T-cell (primary cell): ENCODE measurements around the gene SLITRK2. TPM values are rescaled to one million over a fixed set of nuclear protein-coding genes. Genes with fewer than 3 reads are reported as not detected.

ENCODE experiments used
- ATAC-seq, 4 experiments: fragments of 200-7000 bp in 3 of 4; fragments of 150-1000 bp in 1 of 4; cut with Tn5 transposase; replicated peaks in 1 of 4; 1 replicate in 3 of 4; 2 replicates in 1 of 4; pipeline ENCODE4 v1.10.0; 2021; ENCODE audit warnings: moderate library complexity in 3 of 4, mild to moderate bottlenecking in 2 of 4, moderate number of reproducible peaks in 1 of 4
- CTCF ChIA-PET, 2 donors: fragments of 300-600 bp; sonication (Branson Sonifier 250); formaldehyde crosslinking; loops; one replicate each; lab custom pipeline; 2022; ENCODE audit warnings: antibody characterized with exemption in 2 of 2; lab: Charles Lee
- POLR2A ChIA-PET, 2 donors: fragments of 300-600 bp; sonication (Branson Sonifier 250); formaldehyde crosslinking; loops; one replicate each; lab custom pipeline; 2022; ENCODE audit warnings: antibody characterized with exemption in 2 of 2; lab: Charles Lee
- DNase-seq, 35 experiments: peaks; one replicate each; pipeline versions ENCODE4 v3.0.0 to v3.0.0-alpha.2; 2013 to 2023
- H3K27ac ChIP-seq: one replicate; pipeline ENCODE4 v1.5.1; 2013; ENCODE audit warnings: low read length
- H3K27me3 ChIP-seq, 2 experiments: replicated peaks in 1 of 2; 1 replicate in 1 of 2; 2 replicates in 1 of 2; pipeline versions ENCODE4 v1.6.1 to v1.7.0; 2013; ENCODE audit warnings: low read length in 1 of 2, mixed read lengths in 1 of 2; ENCODE audit not compliant: control insufficient read depth in 2 of 2, insufficient read depth in 2 of 2; ENCODE audit errors: extremely low read depth in 1 of 2
- H3K36me3 ChIP-seq, 2 donors: 1 replicate in 1 of 2; 2 replicates in 1 of 2; pipeline versions ENCODE4 v1.6.1 to v1.7.0; 2013; ENCODE audit warnings: low read length in 1 of 2; ENCODE audit not compliant: control insufficient read depth in 2 of 2, insufficient read depth in 1 of 2; ENCODE audit errors: extremely low read depth in 1 of 2
- H3K4me1 ChIP-seq, 2 experiments: 1 replicate in 1 of 2; 2 replicates in 1 of 2; pipeline versions ENCODE4 v1.6.1 to v1.7.0; 2013; ENCODE audit warnings: low read length in 2 of 2, mixed read lengths in 1 of 2; ENCODE audit not compliant: insufficient read depth in 2 of 2, control insufficient read depth in 1 of 2; ENCODE audit errors: extremely low read depth in 1 of 2
- H3K4me3 ChIP-seq, 2 donors: 1 replicate in 1 of 2; 2 replicates in 1 of 2; pipeline versions ENCODE4 v1.5.1 to v1.7.0; 2013; ENCODE audit warnings: mild to moderate bottlenecking in 2 of 2, low read length in 1 of 2, moderate library complexity in 1 of 2; ENCODE audit not compliant: control insufficient read depth in 1 of 2; ENCODE audit errors: extremely low read depth in 1 of 2
- H3K9me3 ChIP-seq: 2 replicates; pipeline ENCODE4 v1.7.0; 2013
- H3K27ac Mint-ChIP-seq, 2 donors: one replicate each; pipeline ENCODE4 v1.8.0; 2020 to 2021; ENCODE audit warnings: mild to moderate bottlenecking in 2 of 2, mixed read lengths in 2 of 2
- H3K27me3 Mint-ChIP-seq, 2 donors: one replicate each; pipeline ENCODE4 v1.8.0; 2021 to 2022; ENCODE audit warnings: mixed read lengths in 2 of 2
- H3K36me3 Mint-ChIP-seq: one replicate; pipeline ENCODE4 v1.8.0; 2021; ENCODE audit warnings: mixed read lengths
- H3K4me1 Mint-ChIP-seq, 3 donors: one replicate each; pipeline ENCODE4 v1.8.0; 2020 to 2022; ENCODE audit warnings: mixed read lengths in 3 of 3, mild to moderate bottlenecking in 1 of 3
- H3K4me3 Mint-ChIP-seq, 3 donors: one replicate each; pipeline ENCODE4 v1.8.0; 2020 to 2022; ENCODE audit warnings: mild to moderate bottlenecking in 3 of 3, mixed read lengths in 3 of 3, moderate library complexity in 3 of 3
- H3K9me3 Mint-ChIP-seq, 3 donors: one replicate each; pipeline ENCODE4 v1.8.0; 2020 to 2022; ENCODE audit warnings: mixed read lengths in 3 of 3
- WGBS: methylation state at CpG from one replicate; pipeline ENCODE4 v1.1.5; 2013; ENCODE audit warnings: missing lambda C conversion rate; ENCODE audit not compliant: insufficient coverage; 5-methylcytosine and 5-hydroxymethylcytosine counted together
- total RNA-seq, 35 experiments: library from RNA in 6 of 35; stranded (reverse) in 6 of 35; fragments of 120-200 nt in 1 of 35; gene quantifications; one replicate each; pipeline versions ENCODE4 v1.2.1 to v1.2.4 and lab custom pipeline; 2013 to 2026

Gene SLITRK2, protein sequence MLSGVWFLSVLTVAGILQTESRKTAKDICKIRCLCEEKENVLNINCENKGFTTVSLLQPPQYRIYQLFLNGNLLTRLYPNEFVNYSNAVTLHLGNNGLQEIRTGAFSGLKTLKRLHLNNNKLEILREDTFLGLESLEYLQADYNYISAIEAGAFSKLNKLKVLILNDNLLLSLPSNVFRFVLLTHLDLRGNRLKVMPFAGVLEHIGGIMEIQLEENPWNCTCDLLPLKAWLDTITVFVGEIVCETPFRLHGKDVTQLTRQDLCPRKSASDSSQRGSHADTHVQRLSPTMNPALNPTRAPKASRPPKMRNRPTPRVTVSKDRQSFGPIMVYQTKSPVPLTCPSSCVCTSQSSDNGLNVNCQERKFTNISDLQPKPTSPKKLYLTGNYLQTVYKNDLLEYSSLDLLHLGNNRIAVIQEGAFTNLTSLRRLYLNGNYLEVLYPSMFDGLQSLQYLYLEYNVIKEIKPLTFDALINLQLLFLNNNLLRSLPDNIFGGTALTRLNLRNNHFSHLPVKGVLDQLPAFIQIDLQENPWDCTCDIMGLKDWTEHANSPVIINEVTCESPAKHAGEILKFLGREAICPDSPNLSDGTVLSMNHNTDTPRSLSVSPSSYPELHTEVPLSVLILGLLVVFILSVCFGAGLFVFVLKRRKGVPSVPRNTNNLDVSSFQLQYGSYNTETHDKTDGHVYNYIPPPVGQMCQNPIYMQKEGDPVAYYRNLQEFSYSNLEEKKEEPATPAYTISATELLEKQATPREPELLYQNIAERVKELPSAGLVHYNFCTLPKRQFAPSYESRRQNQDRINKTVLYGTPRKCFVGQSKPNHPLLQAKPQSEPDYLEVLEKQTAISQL
- not detected for total RNA-seq
- total RNA-seq (2013) = not detected
- 0 to 0.09 (median 0) reads per million in 29 experiments for total RNA-seq (lab: John Stamatoyannopoulos, UW)

DNA sequence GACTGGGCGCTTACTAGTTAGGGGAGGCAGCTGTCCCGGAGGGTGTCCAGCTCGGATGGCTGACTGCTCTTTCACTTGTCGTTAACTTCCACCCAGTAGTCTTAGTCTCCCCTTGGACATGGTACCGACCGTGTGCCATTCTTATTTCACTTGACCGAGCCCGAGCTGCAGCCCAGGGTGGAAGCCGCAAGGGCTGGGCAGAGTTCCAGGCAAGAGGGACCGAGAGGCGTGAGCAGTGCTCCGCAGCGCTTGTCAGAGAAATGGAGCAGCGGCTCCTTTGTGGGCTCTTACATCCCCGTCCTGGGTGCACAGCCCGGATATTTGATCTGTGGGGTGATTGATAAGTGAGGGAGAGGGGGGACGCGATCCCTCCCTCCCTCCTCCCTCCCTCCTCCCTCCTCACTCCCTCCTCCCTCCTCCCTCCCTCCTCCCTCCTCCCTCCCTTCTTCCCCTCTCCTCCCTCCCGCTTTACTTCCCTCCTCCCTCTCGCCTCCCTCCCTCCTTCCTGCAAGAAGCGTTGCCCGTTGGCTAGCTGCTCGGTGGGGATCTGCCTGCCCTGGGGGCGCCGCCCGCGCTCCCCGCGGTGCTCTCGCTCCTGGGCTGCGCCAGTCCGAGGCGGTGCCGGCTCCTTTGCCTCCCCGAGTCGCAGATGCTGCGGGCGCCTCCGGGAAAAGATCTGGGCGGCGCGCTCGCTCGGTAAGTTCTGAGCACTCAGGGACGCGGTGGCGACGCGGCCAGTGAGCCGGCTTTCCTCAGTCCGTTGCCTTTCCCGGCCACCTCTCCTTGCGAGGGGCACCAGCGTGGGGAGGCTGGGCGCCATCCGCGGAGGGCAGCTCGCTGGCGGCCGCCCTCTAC lies at the start of gene SLITRK2:
TSS of gene SLITRK2 (plus strand) at position 499 of the 855 bp plus-strand sequence. CDS start 4,597 bp downstream, outside the sequence.
- Mint-ChIP-seq H3K27me3 (peaks cover 42 to 47% of the 10 kb centered on the region in 2 donors), H3K36me3 (no peaks in the 10 kb centered on the region), H3K27ac (no peak within 1 kb of the TSS), H3K4me3 (no peak within 1 kb of the TSS), H3K9me3 (no peaks in the 10 kb centered on the region), H3K4me1 (peaks cover 0 to 2% (median 0%) of the 10 kb centered on the region in 3 donors)
- Histone ChIP-seq H3K4me3 (no peak within 1 kb of the TSS), H3K4me1 (no peaks in the 10 kb centered on the region), H3K36me3 (no peaks in the 10 kb centered on the region), H3K27me3 (peaks cover 4 to 20% of the 10 kb centered on the region in 2 experiments), H3K27ac (no peak within 1 kb of the TSS), H3K9me3 (no peaks in the 10 kb centered on the region)
- ATAC-seq (no peak), DNase-seq (no peak)
- POLR2A ChIA-PET = no interaction called here
- 4% methylated on average over 24 of the region's 60 CpGs for whole genome bisulfite sequencing
- CTCF ChIA-PET = no interaction called here

DNA sequence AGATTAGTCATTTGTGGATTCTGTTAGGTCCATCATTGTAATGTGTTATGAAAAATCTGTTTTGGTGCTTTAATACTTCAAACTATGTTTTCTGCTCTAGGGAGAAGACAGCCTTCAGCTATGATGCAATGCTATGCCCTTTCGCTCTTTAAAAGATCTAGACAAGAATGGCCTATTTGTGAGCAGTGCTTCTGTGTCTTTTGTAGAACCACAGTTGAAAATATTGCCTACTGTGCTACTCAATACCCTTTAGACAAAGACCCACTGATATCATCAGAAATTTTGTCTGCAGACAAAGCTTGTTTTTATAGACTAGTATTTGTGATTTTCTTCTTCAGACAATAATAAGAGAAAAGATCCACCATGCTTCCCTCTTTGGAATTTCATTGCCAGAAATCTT lies 44.6 kb upstream of the SLITRK2 start:
- no peaks in the 10 kb centered on the region for H3K4me1 Mint-ChIP-seq
- no peaks in the 10 kb centered on the region for H3K27me3 Mint-ChIP-seq
- Histone ChIP-seq H3K4me1 (no peaks in the 10 kb centered on the region), H3K36me3 (no peaks in the 10 kb centered on the region), H3K9me3 (no peaks in the 10 kb centered on the region), H3K27ac (no peak overlapping the region), H3K27me3 (no peaks in the 10 kb centered on the region), H3K4me3 (no peak overlapping the region)
- CTCF ChIA-PET = no interaction called here
- no peak overlapping the region for H3K27ac Mint-ChIP-seq
- no CpG with 5 or more reads among the region's 1 CpG for WGBS
- peaks cover 0 to 3% (median 0%) of the 10 kb centered on the region in 3 donors for H3K9me3 Mint-ChIP-seq
- DNase-seq = no peak
- no peaks in the 10 kb centered on the region for H3K36me3 Mint-ChIP-seq
- H3K4me3 Mint-ChIP-seq = no peak overlapping the region
- no peak for ATAC-seq
- POLR2A ChIA-PET = no interaction called here

DNA sequence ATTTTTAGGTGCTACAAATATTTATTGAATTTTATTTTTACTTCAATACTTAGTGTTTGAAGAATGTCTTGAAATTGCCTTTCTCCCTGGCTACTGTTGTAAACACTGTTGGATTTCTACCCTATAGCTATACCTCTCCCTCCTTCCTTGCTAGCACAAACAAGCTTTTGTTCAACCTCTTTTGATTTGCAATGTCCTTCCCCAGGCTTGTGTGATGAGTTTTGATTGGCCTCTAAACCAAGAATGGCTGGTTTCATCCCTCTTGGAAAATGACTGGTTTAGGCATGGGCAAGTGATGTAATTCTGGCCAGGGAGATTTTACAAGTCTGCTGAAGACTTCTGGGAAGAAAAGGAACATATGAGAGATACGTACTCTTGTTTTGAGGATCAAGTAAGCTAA lies 25.3 kb upstream of the SLITRK2 start:
- ChIA-PET POLR2A (no interaction called here), CTCF (no interaction called here)
- no CpG with 5 or more reads among the region's 1 CpG for WGBS
- H3K4me3 ChIP-seq = no peak overlapping the region
- Mint-ChIP-seq H3K4me3 (no peak overlapping the region), H3K9me3 (peaks cover 0 to 4% (median 0%) of the 10 kb centered on the region in 3 donors), H3K27ac (no peak overlapping the region), H3K4me1 (no peaks in the 10 kb centered on the region), H3K36me3 (no peaks in the 10 kb centered on the region), H3K27me3 (peaks cover 0 to 7% of the 10 kb centered on the region in 2 donors)
- no peak overlapping the region for H3K27ac ChIP-seq
- H3K4me1 ChIP-seq = no peaks in the 10 kb centered on the region
- ATAC-seq = no peak
- H3K36me3 ChIP-seq = no peaks in the 10 kb centered on the region
- no peaks in the 10 kb centered on the region for H3K9me3 ChIP-seq
- no peaks in the 10 kb centered on the region for H3K27me3 ChIP-seq
- DNase-seq = no peak

DNA sequence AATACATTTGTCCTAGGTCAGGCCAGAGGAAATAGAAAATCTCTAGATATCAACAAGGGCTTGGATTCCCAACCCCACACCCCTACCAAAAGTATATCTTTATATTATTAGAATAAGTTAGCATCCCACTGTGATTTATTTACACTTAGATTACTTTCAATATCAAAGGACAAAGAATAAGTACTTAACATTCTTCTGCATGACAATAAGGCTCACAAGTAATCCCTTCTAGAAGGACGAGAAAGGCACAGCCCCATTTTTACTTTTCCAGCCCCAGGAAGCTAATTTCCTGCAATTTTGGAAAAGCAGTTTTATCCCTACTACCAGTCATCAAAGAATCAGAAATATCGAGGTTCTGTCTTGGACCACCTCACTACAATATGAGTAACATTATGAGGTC lies 14.1 kb upstream of the SLITRK2 start:
- ATAC-seq (no peak), DNase-seq (no peak)
- Histone ChIP-seq H3K27me3 (no peaks in the 10 kb centered on the region), H3K36me3 (no peaks in the 10 kb centered on the region), H3K27ac (no peak overlapping the region), H3K4me1 (no peaks in the 10 kb centered on the region), H3K9me3 (no peaks in the 10 kb centered on the region), H3K4me3 (no peak overlapping the region)
- CTCF ChIA-PET = no interaction called here
- H3K27ac Mint-ChIP-seq = no peak overlapping the region
- no peaks in the 10 kb centered on the region for H3K4me1 Mint-ChIP-seq
- H3K4me3 Mint-ChIP-seq = no peak overlapping the region
- peaks cover 0 to 4% (median 3%) of the 10 kb centered on the region in 3 donors for H3K9me3 Mint-ChIP-seq
- POLR2A ChIA-PET = no interaction called here
- WGBS = no CpG with 5 or more reads among the region's 2 CpGs
- no peaks in the 10 kb centered on the region for H3K36me3 Mint-ChIP-seq
- H3K27me3 Mint-ChIP-seq = peaks cover 0 to 5% of the 10 kb centered on the region in 2 donors

DNA sequence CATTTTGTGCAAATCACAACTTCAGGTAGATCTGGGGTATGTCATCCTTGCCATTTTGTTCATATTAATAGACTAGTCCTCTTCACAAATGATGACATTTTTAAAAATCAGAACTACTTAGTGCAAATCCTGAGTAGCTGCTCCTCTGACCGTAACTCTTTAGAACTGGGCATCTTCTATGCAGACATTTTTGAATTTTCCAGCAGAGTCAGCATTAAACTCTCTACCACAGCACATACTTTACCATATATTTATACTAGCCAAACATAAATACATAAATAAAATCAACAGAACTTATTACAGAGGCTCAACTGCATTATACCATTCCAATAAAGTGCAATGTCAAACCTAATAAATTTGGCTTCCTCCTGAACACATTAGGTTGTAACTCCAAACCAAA lies 4.5 kb upstream of the SLITRK2 start:
- ATAC-seq = no peak
- Histone ChIP-seq H3K4me3 (no peak overlapping the region), H3K9me3 (no peaks in the 10 kb centered on the region), H3K36me3 (no peaks in the 10 kb centered on the region), H3K27ac (no peak overlapping the region), H3K4me1 (no peaks in the 10 kb centered on the region), H3K27me3 (peaks cover 3 to 4% of the 10 kb centered on the region in 2 experiments)
- no peak overlapping the region for H3K27ac Mint-ChIP-seq
- H3K27me3 Mint-ChIP-seq = peaks cover 17 to 19% of the 10 kb centered on the region in 2 donors
- WGBS = 80% methylated on average over 1 of the region's 1 CpG
- ChIA-PET POLR2A (no interaction called here), CTCF (no interaction called here)
- H3K4me3 Mint-ChIP-seq = no peak overlapping the region
- no peaks in the 10 kb centered on the region for H3K9me3 Mint-ChIP-seq
- H3K36me3 Mint-ChIP-seq = no peaks in the 10 kb centered on the region
- no peak for DNase-seq
- no peaks in the 10 kb centered on the region for H3K4me1 Mint-ChIP-seq
